Kidney (tissue), 14 donors: ENCODE measurements around the gene TIMM29. TPM values are rescaled to one million over a fixed set of nuclear protein-coding genes. Genes with fewer than 3 reads are reported as not detected.

Source experiments
- DNase-seq, 5 donors: peaks; one replicate each; pipeline ENCODE4 v3.0.0-alpha.2; 2013 to 2020
- FAIRE-seq: peaks from 2 replicates; lab custom pipeline; 2012; peaks lifted over from hg19 to GRCh38; lab: Jason Lieb, UNC
- H3K27ac ChIP-seq, 2 donors: one replicate each; pipeline ENCODE4 v1.7.0; 2013; ENCODE audit warnings: low read depth in 2 of 2, low read length in 2 of 2, inconsistent platforms in 1 of 2
- H3K27me3 ChIP-seq: one replicate; pipeline ENCODE4 v1.7.1; 2013; ENCODE audit warnings: low read length, inconsistent platforms; ENCODE audit not compliant: control insufficient read depth, insufficient read depth
- H3K36me3 ChIP-seq, 3 donors: one replicate each; pipeline versions ENCODE4 v1.7.0 to v1.7.1; 2013; ENCODE audit warnings: low read length in 3 of 3, control low read depth in 1 of 3, inconsistent platforms in 1 of 3; ENCODE audit not compliant: insufficient read depth in 3 of 3, control insufficient read depth in 2 of 3
- H3K4me1 ChIP-seq, 3 donors: one replicate each; pipeline versions ENCODE4 v1.7.0 to v1.7.1; 2013; ENCODE audit warnings: low read length in 3 of 3, inconsistent platforms in 1 of 3, low read depth in 1 of 3; ENCODE audit not compliant: control insufficient read depth in 2 of 3, insufficient read depth in 2 of 3
- H3K4me3 ChIP-seq, 3 donors: one replicate each; pipeline versions ENCODE4 v1.7.0 to v1.8.1; 2013; ENCODE audit warnings: low read length in 3 of 3, control low read depth in 1 of 3, inconsistent platforms in 1 of 3
- H3K9ac ChIP-seq, 3 donors: one replicate each; pipeline versions ENCODE4 v1.7.0 to v1.7.1; 2013; ENCODE audit warnings: low read length in 3 of 3, control low read depth in 1 of 3, inconsistent platforms in 1 of 3
- H3K9me3 ChIP-seq, 3 donors: one replicate each; pipeline versions ENCODE4 v1.7.0 to v1.7.1; 2013; ENCODE audit warnings: low read length in 3 of 3, control low read depth in 1 of 3, inconsistent platforms in 1 of 3; ENCODE audit not compliant: control insufficient read depth in 2 of 3, insufficient read depth in 1 of 3
- CTCF ChIP-seq: IDR thresholded peaks from 3 replicates; pipeline ENCODE4 v1.5.1; 2012; ENCODE audit warnings: mild to moderate bottlenecking, moderate library complexity, borderline replicate concordance; ENCODE audit not compliant: insufficient read depth; ENCODE audit errors: extremely low read depth
- intact Hi-C: fragments of 100-400 bp; cut with DNase I; formaldehyde crosslinking; loops from one replicate; pipeline ENCODE4 v1.11.1; 2022
- polyA plus RNA-seq: library from polyadenylated mRNA; stranded (reverse); fragments of 350-450 nt; fragmentation: Illumina TruSeq; extraction: RNeasy Lipid Tissue Mini Kit (QIAGEN cat#74804); gene quantifications from one replicate; pipeline ENCODE4 v1.2.3, GENCODE V29; 2014; ENCODE audit warnings: low read depth, low replicate concordance; ENCODE audit not compliant: insufficient read depth
- total RNA-seq: library from RNA; stranded (reverse); fragmentation: NEBNext Ultra II Directional; extraction: Animal tissue kit (Norgen Biotek cat#: 25700); gene quantifications from one replicate; pipeline ENCODE4 v1.2.1, GENCODE V29; 2021
- donor health status: control.
- donor health status: control.
- donor health status: control.
- donor health status: control.
- donor health status: control.
- donor health status: DM: yes; HTN: yes; CAD: no.
- donor health status: Normal renal cell carcinoma (clear cell type).

Gene TIMM29
- total and polyA plus RNA-seq, 2 donors from 2014 or later, result 16.8 to 21.7 TPM

GRCh38 chr19:10912619-10913018 is 16.0 kb upstream of the TIMM29 start:
- Histone ChIP-seq H3K4me3 (no peak overlapping the region), H3K9me3 (no peaks in the 10 kb centered on the region), H3K4me1 (no peaks in the 10 kb centered on the region), H3K27ac (no peak overlapping the region), H3K9ac (no peak overlapping the region), H3K27me3 (no peaks in the 10 kb centered on the region), H3K36me3 (peaks cover 2 to 22% (median 9%) of the 10 kb centered on the region in 3 donors)
- TF ChIP-seq CTCF, result no peak
- intact Hi-C loops, result no loop called here
- DNase-seq (no peak), FAIRE-seq (no peak)

- no peak for TF ChIP-seq CTCF
- DNase-seq (no peak), FAIRE-seq (no peak)
- Histone ChIP-seq H3K27ac (no peak overlapping the region), H3K27me3 (no peaks in the 10 kb centered on the region), H3K4me3 (no peak overlapping the region), H3K9ac (no peak overlapping the region), H3K36me3 (peaks cover 0 to 17% (median 5%) of the 10 kb centered on the region in 3 donors), H3K4me1 (no peaks in the 10 kb centered on the region), H3K9me3 (no peaks in the 10 kb centered on the region)
- intact Hi-C loops, result no loop called here
These were observed 14.8 kb upstream of the TIMM29 start for GRCh38 chr19:10913716-10914340.

- H3K9me3 ChIP-seq, result no peaks in the 10 kb centered on the region
- no peak for TF ChIP-seq CTCF
- H3K9ac ChIP-seq, result no peak overlapping the region
- no peak overlapping the region for H3K4me3 ChIP-seq
- H3K4me1 ChIP-seq, result no peaks in the 10 kb centered on the region
- H3K27me3 ChIP-seq, result no peaks in the 10 kb centered on the region
- FAIRE-seq, result no peak
- peaks cover 0 to 19% (median 8%) of the 10 kb centered on the region in 3 donors for H3K36me3 ChIP-seq
- no peak for DNase-seq
- H3K27ac ChIP-seq, result no peak overlapping the region
- intact Hi-C loops, result no loop called here
These were observed 13.2 kb upstream of the TIMM29 start for GRCh38 chr19:10915130-10916091.
